HepG2 (cell line): ENCODE data around the gene ANKAR. TPM values are rescaled to one million over a fixed set of nuclear protein-coding genes. Genes with fewer than 3 reads are reported as not detected.
A peak's percentile ranks its signal among the peaks of the same experiment; 100 is the strongest.

Experiments used
- AHDC1 ChIP-seq: sonication (generic); formaldehyde crosslinking; IDR thresholded peaks from 2 replicates; pipeline ENCODE4 v1.5.1; 2020; ENCODE audit warnings: mild to moderate bottlenecking, missing genetic modification reagents, borderline replicate concordance
- ATF4 ChIP-seq, 2 experiments: fragments of 450-650 bp in 1 of 2; sonication (generic) in 1 of 2; formaldehyde crosslinking; IDR thresholded peaks; 2 replicates each; pipeline versions ENCODE4 v1.5.0 to v1.8.0; 2020 to 2022; ENCODE audit warnings: mild to moderate bottlenecking in 1 of 2, missing genetic modification reagents in 1 of 2
- BHLHE40 ChIP-seq: IDR thresholded peaks from 2 replicates; pipeline ENCODE4 v1.6.1; 2011; ENCODE audit warnings: low read length, improper control_type of control experiment
- CAMTA2 ChIP-seq: sonication (generic); formaldehyde crosslinking; IDR thresholded peaks from 2 replicates; pipeline ENCODE4 v1.4.0; 2020; ENCODE audit warnings: mild to moderate bottlenecking, missing genetic modification reagents, borderline replicate concordance
- JDP2 ChIP-seq: sonication (generic); formaldehyde crosslinking; IDR thresholded peaks from 2 replicates; pipeline ENCODE4 v1.8.1; 2022; ENCODE audit warnings: missing genetic modification reagents, borderline replicate concordance
- MBD4 ChIP-seq: IDR thresholded peaks from 2 replicates; pipeline ENCODE4 v1.6.1; 2012; ENCODE audit warnings: low read length, inconsistent platforms, borderline replicate concordance
- SIN3A ChIP-seq: IDR thresholded peaks from 2 replicates; pipeline ENCODE4 v1.6.1; 2011; ENCODE audit warnings: low read depth, mild to moderate bottlenecking, control low read depth, low read length, borderline replicate concordance
- SKIL ChIP-seq: sonication (generic); formaldehyde crosslinking; IDR thresholded peaks from 2 replicates; pipeline ENCODE4 v1.8.0; 2022; ENCODE audit warnings: missing genetic modification reagents, mild to moderate bottlenecking, moderate library complexity, borderline replicate concordance
- SOX13 ChIP-seq, 3 experiments: fragments of 450-650 bp in 1 of 3; sonication (generic) in 1 of 3; formaldehyde crosslinking in 1 of 3; IDR thresholded peaks in 2 of 3; conservative IDR thresholded peaks in 1 of 3; 2 replicates each; pipeline versions ENCODE4 v1.5.0 to v1.6.1; 2016 to 2020; ENCODE audit warnings: antibody characterized with exemption in 1 of 3, mild to moderate bottlenecking in 1 of 3, missing compliant biosample characterization in 1 of 3, missing genetic modification reagents in 1 of 3, moderate library complexity in 1 of 3
- SRY ChIP-seq: sonication (generic); formaldehyde crosslinking; IDR thresholded peaks from 2 replicates; pipeline ENCODE4 v1.8.0; 2022; ENCODE audit warnings: mild to moderate bottlenecking, missing genetic modification reagents
- TBL1XR1 ChIP-seq: fragments of 150-350 bp; IDR thresholded peaks from 2 replicates; pipeline ENCODE4 v1.6.1; 2014; ENCODE audit warnings: borderline replicate concordance, low read length; ENCODE audit not compliant: partially characterized antibody
- ZEB1 ChIP-seq: IDR thresholded peaks from 2 replicates; pipeline ENCODE4 v1.6.1; 2012; ENCODE audit warnings: mild to moderate bottlenecking, low read depth, inconsistent platforms; ENCODE audit not compliant: insufficient replicate concordance
- ZNF430 ChIP-seq: sonication (generic); formaldehyde crosslinking; IDR thresholded peaks from 2 replicates; pipeline ENCODE4 v1.9.0; 2021; ENCODE audit warnings: mild to moderate bottlenecking, missing genetic modification reagents
- ZNF598 ChIP-seq: sonication (generic); formaldehyde crosslinking; IDR thresholded peaks from 2 replicates; pipeline ENCODE4 v1.5.1; 2020; ENCODE audit warnings: mild to moderate bottlenecking, missing genetic modification reagents, borderline replicate concordance
- ZNF777 ChIP-seq: sonication (generic); formaldehyde crosslinking; IDR thresholded peaks from 2 replicates; pipeline ENCODE4 v1.4.0; 2020; ENCODE audit warnings: missing genetic modification reagents
- ZNF788 ChIP-seq: sonication (generic); formaldehyde crosslinking; IDR thresholded peaks from 2 replicates; pipeline ENCODE4 v1.5.0; 2020; ENCODE audit warnings: mild to moderate bottlenecking, missing genetic modification reagents, borderline replicate concordance
- polyA plus RNA-seq, 8 experiments: library from polyadenylated mRNA; depleted of rRNA in 3 of 8; stranded (reverse) in 7 of 8; unstranded in 1 of 8; fragments of >200 nt; fragmentation: Illumina TruSeq in 4 of 8; extraction: Trizol in 4 of 8; gene quantifications; 2 replicates each; pipeline versions ENCODE4 v1.2.1 to v1.2.3, GENCODE V29; 2011 to 2016; ENCODE audit warnings: low read depth in 4 of 8, missing spikeins in 1 of 8, mixed read lengths in 1 of 8; ENCODE audit not compliant: insufficient read depth in 1 of 8
- total RNA-seq, 5 experiments: library from RNA; depleted of rRNA; stranded (reverse); fragments of >200 nt; fragmentation: Illumina TruSeq; extraction: Trizol; gene quantifications; 2 replicates each; pipeline ENCODE4 v1.2.3, GENCODE V29; 2016; ENCODE audit warnings: low read depth in 1 of 5

Gene ANKAR
- total and polyA plus RNA-seq, 2 of the 13 experiments (the other 11 are each of a cell fraction or from before 2014, with no cell fraction given), result 3.6 to 5.0 TPM

- TF ChIP-seq SIN3A (no peak), TBL1XR1 (no peak), JDP2 (CRISPR knock-in tag) (no peak), MBD4 (no peak), AHDC1 (no peak), ZEB1 (no peak), ZNF598 (CRISPR knock-in tag) (no peak), SKIL (CRISPR knock-in tag) (no peak), ZNF430 (CRISPR knock-in tag) (no peak), ZNF788 (CRISPR knock-in tag) (no peak), SRY (CRISPR knock-in tag) (no peak), ATF4 (CRISPR knock-in tag; IDR thresholded peaks at IDR 0.05) (peak in 1 of 2 experiments; percentile 71; a peak in 2 of 4 replicates), BHLHE40 (no peak), ZNF777 (CRISPR knock-in tag) (no peak), CAMTA2 (CRISPR knock-in tag) (no peak), SOX13 (IDR thresholded peaks at IDR 0.05) (no peak), SOX13 (CRISPR knock-in tag; conservative IDR thresholded peaks at IDR 0.05 in 1 of 2, IDR thresholded peaks at IDR 0.05 in 1 of 2) (no peak)
Observed at GRCh38 chr2:189698020-189698887, 23.8 kb downstream of the ANKAR start (continued).
